K562 (cell line): ENCODE measurements around the gene SIGLEC11. TPM values are rescaled to one million over a fixed set of nuclear protein-coding genes. Genes with fewer than 3 reads are reported as not detected.

Experiments
- ATAC-seq: fragments of 200-7000 bp; cut with Tn5 transposase; 3 replicates; pipeline ENCODE4 v1.9.1; 2020; ENCODE audit warnings: moderate library complexity
- BruUV-seq: library from RNA; stranded (reverse); fragments of 400-500 nt; replicated peaks from 2 replicates; lab custom pipeline; 2021; lab: Mats Ljungman, UMichigan
- CTCF ChIA-PET: fragments of 300-600 bp; formaldehyde crosslinking; extraction: SDS; loops from one replicate; lab custom pipeline; 2021; ENCODE audit warnings: low intra/inter-chr PET ratio; lab: Yijun Ruan, JAX
- POLR2A ChIA-PET: fragments of 300-600, 350-650 bp; sonication (Branson Sonifier 250); formaldehyde crosslinking; extraction: SDS; loops from one replicate; lab custom pipeline; 2021; ENCODE audit warnings: antibody characterized with exemption, inconsistent platforms; lab: Yijun Ruan, JAX
- DNase-seq, 4 experiments: peaks; one replicate each; pipeline versions ENCODE4 v3.0.0 to v3.0.0-alpha.2; 2011 to 2018; ENCODE audit warnings: low spot score in 3 of 4, mixed read lengths in 3 of 4; ENCODE audit errors: extremely low read depth in 1 of 4
- FAIRE-seq: peaks from 2 replicates; lab custom pipeline; 2011; peaks lifted over from hg19 to GRCh38; lab: Jason Lieb, UNC
- H2AFZ ChIP-seq: 2 replicates; pipeline ENCODE4 v1.6.0; 2011; ENCODE audit warnings: low read depth, low read length, control low read depth, inconsistent platforms
- H3K27ac ChIP-seq: fragments of 200-600 bp; 3 replicates; pipeline ENCODE4 v1.8.0; 2011; ENCODE audit warnings: low read depth, mild to moderate bottlenecking, control low read depth, inconsistent platforms, low read length, moderate library complexity, mixed read lengths; ENCODE audit errors: extremely low read depth
- H3K27me3 ChIP-seq, 2 experiments: fragments of 300-600 bp in 1 of 2; 2 replicates in 1 of 2; 3 replicates in 1 of 2; pipeline versions ENCODE4 v1.6.0 to v1.8.0; 2011; ENCODE audit warnings: inconsistent platforms in 2 of 2, low read length in 2 of 2, mild to moderate bottlenecking in 1 of 2, mixed read lengths in 1 of 2, moderate library complexity in 1 of 2; ENCODE audit not compliant: control insufficient read depth in 2 of 2, insufficient read depth in 2 of 2
- H3K36me3 ChIP-seq: fragments of 300-600 bp; 3 replicates; pipeline ENCODE4 v1.8.0; 2011; ENCODE audit warnings: mild to moderate bottlenecking, low read length, inconsistent platforms; ENCODE audit not compliant: control insufficient read depth, insufficient read depth
- H3K4me1 ChIP-seq, 2 experiments: fragments of 200-600 bp in 1 of 2; replicated peaks in 1 of 2; 2 replicates in 1 of 2; 3 replicates in 1 of 2; pipeline versions ENCODE4 v1.5.1 to v1.8.0; 2011; ENCODE audit warnings: inconsistent platforms in 2 of 2, low read length in 2 of 2, mild to moderate bottlenecking in 1 of 2, mixed read lengths in 1 of 2, moderate library complexity in 1 of 2; ENCODE audit not compliant: control insufficient read depth in 2 of 2, insufficient read depth in 2 of 2
- H3K4me2 ChIP-seq: 2 replicates; pipeline ENCODE4 v1.6.1; 2011; ENCODE audit warnings: low read length, control low read depth, inconsistent platforms, mixed read lengths; ENCODE audit not compliant: insufficient read depth
- H3K4me3 ChIP-seq: fragments of 200-600 bp; sonication (generic), shearing (Covaris generic); 2 replicates; pipeline ENCODE4 v1.5.1; 2016; ENCODE audit warnings: control low read depth, inconsistent platforms
- H3K79me2 ChIP-seq: fragments of 200-600 bp; 3 replicates; pipeline ENCODE4 v1.8.0; 2011; ENCODE audit warnings: low read length, inconsistent platforms; ENCODE audit not compliant: control insufficient read depth, insufficient read depth
- H3K9ac ChIP-seq, 2 experiments: 2 replicates each; pipeline versions ENCODE4 v1.6.0 to v1.6.1; 2011; ENCODE audit warnings: low read depth in 2 of 2, low read length in 2 of 2, control low read depth in 1 of 2, inconsistent platforms in 1 of 2, mild to moderate bottlenecking in 1 of 2, mixed read lengths in 1 of 2; ENCODE audit not compliant: insufficient read depth in 1 of 2
- H3K9me1 ChIP-seq: one replicate; pipeline ENCODE4 v1.6.0; 2011; ENCODE audit warnings: inconsistent platforms, mild to moderate bottlenecking, low read length, moderate library complexity; ENCODE audit not compliant: control insufficient read depth, insufficient read depth
- H3K9me3 ChIP-seq: replicated peaks from 2 replicates; pipeline ENCODE4 v1.5.1; 2011; ENCODE audit warnings: low read depth, low read length, inconsistent platforms; ENCODE audit not compliant: control insufficient read depth, insufficient read depth
- H4K20me1 ChIP-seq: replicated peaks from 2 replicates; pipeline ENCODE4 v1.6.1; 2011; ENCODE audit warnings: low read length, inconsistent platforms, mixed read lengths; ENCODE audit not compliant: control insufficient read depth, insufficient read depth
- ARID4B ChIP-seq: sonication (generic); formaldehyde crosslinking; IDR thresholded peaks from 2 replicates; pipeline ENCODE4 v1.8.0; 2022; ENCODE audit warnings: mild to moderate bottlenecking, missing genetic modification reagents
- BDP1 ChIP-seq: IDR thresholded peaks from 3 replicates; pipeline ENCODE4 v1.6.1; 2011; ENCODE audit not compliant: insufficient read length, insufficient read depth
- CBFB ChIP-seq: sonication (generic); formaldehyde crosslinking; IDR thresholded peaks from 2 replicates; pipeline ENCODE4 v1.4.0; 2020; ENCODE audit warnings: mild to moderate bottlenecking, missing genetic modification reagents
- EHMT2 ChIP-seq: fragments of 450-650 bp; IDR thresholded peaks from 2 replicates; pipeline ENCODE4 v1.6.1; 2018; ENCODE audit warnings: antibody characterized with exemption
- FOS ChIP-seq: IDR thresholded peaks from 3 replicates; pipeline ENCODE4 v1.6.1; 2011; ENCODE audit not compliant: insufficient read length; ENCODE audit errors: extremely low read depth
- FOXJ3 ChIP-seq: sonication (generic); formaldehyde crosslinking; IDR thresholded peaks from 2 replicates; pipeline ENCODE4 v1.4.0; 2020; ENCODE audit warnings: mild to moderate bottlenecking, missing genetic modification reagents
- FUS ChIP-seq: fragments of 200-400 bp; formaldehyde crosslinking; optimal IDR thresholded peaks from 2 replicates; pipeline ENCODE3; 2017; ENCODE audit warnings: low read depth, low read length
- HIVEP1 ChIP-seq: fragments of 250-450 bp; sonication (Bioruptor Pico); IDR thresholded peaks from 2 replicates; pipeline ENCODE4 v1.4.0; 2020; ENCODE audit warnings: mild to moderate bottlenecking
- MAFK ChIP-seq: IDR thresholded peaks from 2 replicates; pipeline ENCODE4 v1.6.1; 2011; ENCODE audit warnings: low read length, improper control_type of control experiment
- MED1 ChIP-seq: sonication (generic); formaldehyde crosslinking; IDR thresholded peaks from 2 replicates; pipeline ENCODE4 v1.8.1; 2023; ENCODE audit warnings: missing genetic modification reagents, borderline replicate concordance
- NCOA6 ChIP-seq: fragments of 450-650 bp; IDR thresholded peaks from 2 replicates; pipeline ENCODE4 v1.6.1; 2017; ENCODE audit warnings: mild to moderate bottlenecking
- POLR3A ChIP-seq: IDR thresholded peaks from 2 replicates; pipeline ENCODE4 v1.6.1; 2011; ENCODE audit warnings: borderline replicate concordance, mild to moderate bottlenecking, moderate library complexity; ENCODE audit not compliant: insufficient read length, insufficient read depth; ENCODE audit errors: extremely low read depth
- PRPF4 ChIP-seq: fragments of 200-400 bp; formaldehyde crosslinking; IDR thresholded peaks from one replicate; pipeline ENCODE4 v1.6.1; 2017; ENCODE audit warnings: low read length, low read depth, mild to moderate bottlenecking; ENCODE audit not compliant: insufficient read depth, poor library complexity, severe bottlenecking
- RAD51 ChIP-seq: fragments of 450-650 bp; IDR thresholded peaks from 2 replicates; pipeline ENCODE4 v1.7.1; 2016; ENCODE audit warnings: low read depth, mild to moderate bottlenecking, borderline replicate concordance
- RUNX1 ChIP-seq: sonication (generic); IDR thresholded peaks from 2 replicates; pipeline ENCODE4 v1.6.1; 2016; ENCODE audit warnings: antibody characterized with exemption, low read depth
- ZNF197 ChIP-seq: fragments of 200-800 bp; sonication (Bioruptor generic); IDR thresholded peaks from 2 replicates; pipeline ENCODE4 v1.6.1; 2016; ENCODE audit warnings: low read depth, missing genetic modification characterization, missing compliant biosample characterization
- ZNF584 ChIP-seq: fragments of 200-800 bp; sonication (Bioruptor generic); IDR thresholded peaks from 2 replicates; pipeline ENCODE4 v1.6.1; 2016; ENCODE audit warnings: low read depth, mild to moderate bottlenecking, missing genetic modification characterization, missing compliant biosample characterization
- WGBS: fragments of 100-300 bp; shearing (Covaris generic); methylation state at CpG from one replicate; pipeline ENCODE4 v1.1.6; 2016; ENCODE audit warnings: low coverage, mixed read lengths; ENCODE audit not compliant: insufficient coverage; ENCODE audit errors: missing lambda C conversion rate; 5-methylcytosine and 5-hydroxymethylcytosine counted together
- in situ Hi-C: fragments of 300-500 bp; cut with MboI; formaldehyde crosslinking; loops from 4 replicates; pipeline ENCODE4 v1.15.0; 2018; ENCODE audit warnings: inconsistent platforms, mixed read lengths
- intact Hi-C: fragments of 100-400 bp; cut with micrococcal nuclease; formaldehyde crosslinking; loops from 2 replicates; pipeline ENCODE4 v1.14.2; 2022
- polyA plus RNA-seq, 8 experiments: library from polyadenylated mRNA; depleted of rRNA in 4 of 8; stranded (reverse) in 5 of 8; unstranded in 3 of 8; fragments of >200 nt; fragmentation: Nextera tagmentation in 2 of 8; fragmentation: Illumina TruSeq in 1 of 8; extraction: Ambion mirVana in 2 of 8; extraction: Trizol in 1 of 8; gene quantifications; 2 replicates each; pipeline versions ENCODE4 v1.2.1 to v1.2.3, GENCODE V29; 2011 to 2014; ENCODE audit warnings: inconsistent platforms in 1 of 8, missing spikeins in 1 of 8
- total RNA-seq, 7 experiments: library from RNA; depleted of rRNA in 6 of 7; stranded (reverse); fragments of >200 nt in 6 of 7; fragmentation: Illumina TruSeq in 2 of 7; extraction: Trizol in 2 of 7; gene quantifications; 2 replicates each; pipeline versions ENCODE4 v1.2.1 to v1.2.3, GENCODE V29; 2011 to 2021; ENCODE audit warnings: low replicate concordance in 1 of 7

Gene SIGLEC11
- total and polyA plus RNA-seq, 9 of the 15 experiments (the other 6 are each of a cell fraction or from before 2014, with no cell fraction given), result not detected

GRCh38 chr19:50003254-50003788 is 42.3 kb upstream of the SIGLEC11 start:
- Histone ChIP-seq H3K9ac (no peak overlapping the region), H3K9me1 (peaks cover 9% of the 10 kb centered on the region), H3K79me2 (no peaks in the 10 kb centered on the region; the same call in 2 of the 3 replicates), H3K4me1 (peaks cover 8 to 17% of the 10 kb centered on the region in 2 experiments), H4K20me1 (no peaks in the 10 kb centered on the region), H3K27ac (no peak overlapping the region), H3K27me3 (no peaks in the 10 kb centered on the region)
- ATAC-seq (no peak), FAIRE-seq (no peak)
- WGBS, result 87% methylated on average over 17 of the region's 17 CpGs
- no TSS peak for BruUV-seq
- ChIA-PET POLR2A (interaction anchor here (0.6 to 2.3 kb wide), 5 partner anchors 8 to 349 kb away, joined by 3 to 10 read pairs (median 4); partner anchors contain the start of gene ZNF473), CTCF (no interaction called here)
- TF ChIP-seq FOS (no peak), ARID4B (no peak), RAD51 (no peak), CBFB (CRISPR knock-in tag) (no peak), HIVEP1 (no peak), FUS (no peak), MED1 (CRISPR knock-in tag) (no peak), BDP1 (no peak), ZNF584 (CRISPR knock-in tag) (no peak), RUNX1 (no peak), FOXJ3 (CRISPR knock-in tag) (no peak), PRPF4 (no peak), MAFK (no peak), ZNF197 (CRISPR knock-in tag) (no peak), NCOA6 (no peak), POLR3A (no peak), EHMT2 (no peak)
- TF ChIP-seq, all 486 proteins: peak for 0
- H3K9me3 ChIP-seq, result no peaks in the 10 kb centered on the region
- in situ Hi-C loops, result no loop called here
- H3K4me2 ChIP-seq, result no peak overlapping the region
- peaks cover 81% of the 10 kb centered on the region; the same call in 2 of the 3 replicates for H3K36me3 ChIP-seq
- no peak for DNase-seq
- intact Hi-C loops, result no loop called here
- H2AFZ ChIP-seq, result no peak overlapping the region
- no peak overlapping the region for H3K4me3 ChIP-seq
